Stomach (tissue), 4 donors: ENCODE measurements around the gene ATP11B.

Experiments used
- CTCF ChIP-seq, 7 experiments: fragments of 450-650 bp in 4 of 7; fragments of 200-600 bp in 3 of 7; sonication (generic) in 3 of 7; IDR thresholded peaks; one replicate each; pipeline ENCODE4 v1.5.1; 2016 to 2019; ENCODE audit warnings: antibody characterized with exemption in 7 of 7, control low read depth in 2 of 7, mild to moderate bottlenecking in 1 of 7
- EP300 ChIP-seq: sonication (generic); formaldehyde crosslinking; IDR thresholded peaks from one replicate; pipeline ENCODE4 v1.6.1; 2017; ENCODE audit warnings: antibody characterized with exemption
- POLR2A ChIP-seq, 4 donors: fragments of 450-650 bp; IDR thresholded peaks; one replicate each; pipeline ENCODE4 v1.6.1; 2016; ENCODE audit warnings: antibody characterized with exemption in 4 of 4, control low read depth in 2 of 4, mild to moderate bottlenecking in 1 of 4, moderate library complexity in 1 of 4
- POLR2AphosphoS5 ChIP-seq, 3 donors: sonication (generic); formaldehyde crosslinking; IDR thresholded peaks; one replicate each; pipeline ENCODE4 v1.6.1; 2016; ENCODE audit warnings: antibody characterized with exemption in 3 of 3

GRCh38 chr3:182837855-182838454 lies 44.7 kb downstream of the ATP11B start:
- TF ChIP-seq CTCF (IDR thresholded peaks at IDR 0.05) (peak in 4 of 7 experiments; percentile 11 to 44 (median 39)), POLR2AphosphoS5 (IDR thresholded peaks at IDR 0.05) (no peak), POLR2A (IDR thresholded peaks at IDR 0.05) (no peak), EP300 (no peak)
